ENCODE results near the gene LSAMP.

Gene LSAMP

DNA sequence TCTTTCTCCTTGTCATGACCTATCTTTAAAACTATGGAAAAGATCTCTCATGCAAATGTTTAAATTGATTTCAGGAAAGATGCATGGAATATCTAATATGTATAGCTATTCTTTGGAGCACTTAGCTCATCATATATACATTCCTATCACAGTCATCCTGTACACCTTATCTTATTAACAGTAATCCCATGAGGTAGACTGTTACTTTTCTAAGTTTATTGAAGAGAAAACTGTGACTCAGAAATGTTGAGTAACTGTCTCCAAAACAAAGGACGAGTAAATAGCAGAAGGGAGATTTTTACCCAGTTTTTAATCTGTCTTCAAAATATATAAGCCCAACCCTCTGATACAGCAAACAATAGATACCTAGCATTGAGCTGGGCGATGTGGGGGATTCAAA, 513.7 kb downstream of the LSAMP start:
- no peak overlapping the region for H3K9ac ChIP-seq (ENCODE audit: low read length)
- H4K91ac ChIP-seq (ENCODE audit: low read length), result no peak overlapping the region
- no peak overlapping the region for H3K23ac ChIP-seq (ENCODE audit: low read length in 2 of 2)
- no peak overlapping the region for H3K14ac ChIP-seq (ENCODE audit: low read length in 2 of 2)
- H3K4me1 ChIP-seq (ENCODE audit: control insufficient read depth, insufficient read depth, low read depth, low read length), result peaks cover 7% of the 10 kb centered on the region
- no peak overlapping the region for H3K27ac ChIP-seq (ENCODE audit: low read length, poor library complexity, severe bottlenecking)
- H3K9me3 ChIP-seq (ENCODE audit: control insufficient read depth, low read length), result no peaks in the 10 kb centered on the region
- H2BK12ac ChIP-seq (ENCODE audit: low read length in 2 of 2), result no peak overlapping the region
- no peaks in the 10 kb centered on the region for H3K27me3 ChIP-seq (ENCODE audit: control insufficient read depth in 1 of 2, insufficient read depth in 1 of 2, low read length in 2 of 2)
- H3K4me2 ChIP-seq (ENCODE audit: low read length, poor library complexity, severe bottlenecking), result no peak overlapping the region
- no peak overlapping the region for H3K4ac ChIP-seq (ENCODE audit: low read depth in 1 of 2, low read length in 2 of 2)
- H4K8ac ChIP-seq (ENCODE audit: low read length), result no peak overlapping the region
- WGBS, result no CpG with 5 or more reads among the region's 2 CpGs
- H2AK5ac ChIP-seq (ENCODE audit: low read length, severe bottlenecking), result no peak overlapping the region
- peaks cover 4% of the 10 kb centered on the region for H3K79me1 ChIP-seq (replicated peaks; ENCODE audit: low read length, poor library complexity, severe bottlenecking)
- no peak overlapping the region for H2BK120ac ChIP-seq (ENCODE audit: low read depth, low read length)
- H3K4me3 ChIP-seq (ENCODE audit: insufficient read depth in 1 of 2, low read depth in 1 of 2, low read length in 2 of 2), result no peak overlapping the region
- no peaks in the 10 kb centered on the region for H3K36me3 ChIP-seq (ENCODE audit: control insufficient read depth in 1 of 2, insufficient read depth in 2 of 2, low read depth in 1 of 2, low read length in 2 of 2)
- no peak for DNase-seq
- H2AFZ ChIP-seq (ENCODE audit: low read depth, low read length), result no peak overlapping the region
- H2BK5ac ChIP-seq (ENCODE audit: low read depth, low read length, poor library complexity, severe bottlenecking), result no peak overlapping the region
- H3K18ac ChIP-seq (ENCODE audit: low read depth in 1 of 2, low read length in 2 of 2), result no peak overlapping the region
- no peak overlapping the region for H2BK15ac ChIP-seq (ENCODE audit: low read depth, poor library complexity, severe bottlenecking)

- H2BK12ac ChIP-seq (ENCODE audit: low read length in 2 of 2), result no peak overlapping the region
- H2BK15ac ChIP-seq (ENCODE audit: low read depth, poor library complexity, severe bottlenecking), result no peak overlapping the region
- H2AK5ac ChIP-seq (ENCODE audit: low read length, severe bottlenecking), result no peak overlapping the region
- no peak overlapping the region for H3K4me3 ChIP-seq (ENCODE audit: insufficient read depth in 1 of 2, low read depth in 1 of 2, low read length in 2 of 2)
- H4K91ac ChIP-seq (ENCODE audit: low read length), result no peak overlapping the region
- no peak overlapping the region for H3K27ac ChIP-seq (ENCODE audit: low read length, poor library complexity, severe bottlenecking)
- 46% methylated on average over 2 of the region's 3 CpGs for WGBS
- no peak overlapping the region for H3K9ac ChIP-seq (ENCODE audit: low read length)
- no peak overlapping the region for H3K23ac ChIP-seq (ENCODE audit: low read length in 2 of 2)
- DNase-seq, result no peak
- no peaks in the 10 kb centered on the region for H3K9me3 ChIP-seq (ENCODE audit: control insufficient read depth, low read length)
- H3K27me3 ChIP-seq (ENCODE audit: control insufficient read depth in 1 of 2, insufficient read depth in 1 of 2, low read length in 2 of 2), result no peaks in the 10 kb centered on the region
- no peak overlapping the region for H3K4me2 ChIP-seq (ENCODE audit: low read length, poor library complexity, severe bottlenecking)
- H2BK120ac ChIP-seq (ENCODE audit: low read depth, low read length), result no peak overlapping the region
- H4K8ac ChIP-seq (ENCODE audit: low read length), result no peak overlapping the region
- H2BK5ac ChIP-seq (ENCODE audit: low read depth, low read length, poor library complexity, severe bottlenecking), result no peak overlapping the region
- H3K14ac ChIP-seq (ENCODE audit: low read length in 2 of 2), result no peak overlapping the region
- no peak overlapping the region for H3K4ac ChIP-seq (ENCODE audit: low read depth in 1 of 2, low read length in 2 of 2)
- H3K79me1 ChIP-seq (replicated peaks; ENCODE audit: low read length, poor library complexity, severe bottlenecking), result peaks cover 6% of the 10 kb centered on the region
- H3K36me3 ChIP-seq (ENCODE audit: control insufficient read depth in 1 of 2, insufficient read depth in 2 of 2, low read depth in 1 of 2, low read length in 2 of 2), result no peaks in the 10 kb centered on the region
- peaks cover 7% of the 10 kb centered on the region for H3K4me1 ChIP-seq (ENCODE audit: control insufficient read depth, insufficient read depth, low read depth, low read length)
- H2AFZ ChIP-seq (ENCODE audit: low read depth, low read length), result no peak overlapping the region
- no peak overlapping the region for H3K18ac ChIP-seq (ENCODE audit: low read depth in 1 of 2, low read length in 2 of 2)
These were observed 514.4 kb downstream of the LSAMP start for GRCh38 chr3:115930922-115931321.

DNA sequence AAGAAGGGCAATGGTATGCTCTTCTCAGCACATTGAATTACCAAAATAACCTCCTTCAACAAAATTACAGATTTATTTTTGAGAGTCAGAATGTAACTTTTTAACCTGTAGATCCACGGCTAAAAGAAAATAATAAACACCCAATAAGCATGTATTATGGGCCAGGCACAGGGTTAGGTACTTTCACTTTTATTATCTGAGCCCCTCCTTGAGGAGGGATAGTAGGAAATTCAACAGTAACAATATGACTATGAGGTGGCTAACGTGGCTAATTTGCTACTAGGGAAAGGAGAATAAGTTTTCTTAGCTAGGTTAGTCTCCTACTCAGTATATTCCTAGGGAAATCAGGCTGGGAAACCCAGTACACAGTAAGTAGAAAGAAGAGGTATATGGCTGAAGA, 515.1 kb downstream of the LSAMP start:
- H4K8ac ChIP-seq (ENCODE audit: low read length), result no peak overlapping the region
- H3K27me3 ChIP-seq (ENCODE audit: control insufficient read depth in 1 of 2, insufficient read depth in 1 of 2, low read length in 2 of 2), result no peaks in the 10 kb centered on the region
- no peak overlapping the region for H2BK15ac ChIP-seq (ENCODE audit: low read depth, poor library complexity, severe bottlenecking)
- no peak overlapping the region for H3K14ac ChIP-seq (ENCODE audit: low read length in 2 of 2)
- no peak overlapping the region for H2AFZ ChIP-seq (ENCODE audit: low read depth, low read length)
- H3K4me2 ChIP-seq (ENCODE audit: low read length, poor library complexity, severe bottlenecking), result no peak overlapping the region
- H2BK12ac ChIP-seq (ENCODE audit: low read length in 2 of 2), result no peak overlapping the region
- no peak overlapping the region for H2BK5ac ChIP-seq (ENCODE audit: low read depth, low read length, poor library complexity, severe bottlenecking)
- WGBS, result 88% methylated on average over 1 of the region's 2 CpGs
- H3K18ac ChIP-seq (ENCODE audit: low read depth in 1 of 2, low read length in 2 of 2), result no peak overlapping the region
- H3K4me3 ChIP-seq (ENCODE audit: insufficient read depth in 1 of 2, low read depth in 1 of 2, low read length in 2 of 2), result no peak overlapping the region
- H3K23ac ChIP-seq (ENCODE audit: low read length in 2 of 2), result no peak overlapping the region
- H3K79me1 ChIP-seq (replicated peaks; ENCODE audit: low read length, poor library complexity, severe bottlenecking), result peaks cover 6% of the 10 kb centered on the region
- no peak overlapping the region for H3K9ac ChIP-seq (ENCODE audit: low read length)
- H3K4me1 ChIP-seq (ENCODE audit: control insufficient read depth, insufficient read depth, low read depth, low read length), result peaks cover 7% of the 10 kb centered on the region
- no peak overlapping the region for H3K27ac ChIP-seq (ENCODE audit: low read length, poor library complexity, severe bottlenecking)
- H2AK5ac ChIP-seq (ENCODE audit: low read length, severe bottlenecking), result no peak overlapping the region
- no peak overlapping the region for H4K91ac ChIP-seq (ENCODE audit: low read length)
- no peak for DNase-seq
- H3K4ac ChIP-seq (ENCODE audit: low read depth in 1 of 2, low read length in 2 of 2), result no peak overlapping the region
- no peak overlapping the region for H2BK120ac ChIP-seq (ENCODE audit: low read depth, low read length)
- no peaks in the 10 kb centered on the region for H3K9me3 ChIP-seq (ENCODE audit: control insufficient read depth, low read length)
- no peaks in the 10 kb centered on the region for H3K36me3 ChIP-seq (ENCODE audit: control insufficient read depth in 1 of 2, insufficient read depth in 2 of 2, low read depth in 1 of 2, low read length in 2 of 2)

DNA sequence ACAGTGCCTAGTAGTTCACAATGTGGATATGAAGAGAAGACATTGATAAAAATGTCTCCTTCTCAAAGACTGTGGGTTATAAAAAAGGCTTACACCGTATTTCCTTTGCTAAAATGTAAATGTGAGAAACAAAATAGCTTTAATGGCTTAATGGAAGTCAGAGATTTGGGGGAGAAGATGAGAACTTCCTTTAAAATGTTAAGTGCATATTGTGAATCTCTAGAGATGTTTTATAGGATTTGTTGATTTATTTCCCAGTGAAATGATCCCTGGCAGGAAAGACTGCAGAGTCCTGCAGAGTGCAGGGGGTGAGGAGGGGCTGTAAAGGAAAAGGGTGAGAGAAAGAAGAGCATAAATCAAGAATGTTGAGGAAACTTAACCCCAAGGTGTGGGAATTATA, 516.9 kb downstream of the LSAMP start:
- Histone ChIP-seq H3K79me1 (replicated peaks; ENCODE audit: low read length, poor library complexity, severe bottlenecking) (peaks cover 10% of the 10 kb centered on the region), H2BK5ac (ENCODE audit: low read depth, low read length, poor library complexity, severe bottlenecking) (no peak overlapping the region), H3K18ac (ENCODE audit: low read depth in 1 of 2, low read length in 2 of 2) (no peak overlapping the region), H2AFZ (ENCODE audit: low read depth, low read length) (no peak overlapping the region), H2BK15ac (ENCODE audit: low read depth, poor library complexity, severe bottlenecking) (no peak overlapping the region), H3K27me3 (ENCODE audit: control insufficient read depth in 1 of 2, insufficient read depth in 1 of 2, low read length in 2 of 2) (no peaks in the 10 kb centered on the region), H3K4me2 (ENCODE audit: low read length, poor library complexity, severe bottlenecking) (no peak overlapping the region), H3K27ac (ENCODE audit: low read length, poor library complexity, severe bottlenecking) (no peak overlapping the region), H2BK120ac (ENCODE audit: low read depth, low read length) (no peak overlapping the region), H3K14ac (ENCODE audit: low read length in 2 of 2) (no peak overlapping the region), H3K9ac (ENCODE audit: low read length) (no peak overlapping the region), H3K36me3 (ENCODE audit: control insufficient read depth in 1 of 2, insufficient read depth in 2 of 2, low read depth in 1 of 2, low read length in 2 of 2) (no peaks in the 10 kb centered on the region), H3K4me3 (ENCODE audit: insufficient read depth in 1 of 2, low read depth in 1 of 2, low read length in 2 of 2) (no peak overlapping the region), H4K91ac (ENCODE audit: low read length) (no peak overlapping the region), H2BK12ac (ENCODE audit: low read length in 2 of 2) (no peak overlapping the region), H2AK5ac (ENCODE audit: low read length, severe bottlenecking) (no peak overlapping the region), H3K4me1 (ENCODE audit: control insufficient read depth, insufficient read depth, low read depth, low read length) (peaks cover 7% of the 10 kb centered on the region), H3K4ac (ENCODE audit: low read depth in 1 of 2, low read length in 2 of 2) (no peak overlapping the region), H4K8ac (ENCODE audit: low read length) (no peak overlapping the region), H3K23ac (ENCODE audit: low read length in 2 of 2) (no peak overlapping the region), H3K9me3 (ENCODE audit: control insufficient read depth, low read length) (no peaks in the 10 kb centered on the region)
- DNase-seq, result no peak
- WGBS, result 66% methylated on average over 1 of the region's 1 CpG

Measured in mesenchymal stem cell (in vitro differentiated cells and primary cell).